Measurements from ENCODE around the gene WDFY2.

- TF ChIP-seq CTCF (IDR thresholded peaks at IDR 0.05) (no peak), POLR2AphosphoS5 (IDR thresholded peaks at IDR 0.05) (no peak)
Observed at GRCh38 chr13:51595416-51595815, 11.2 kb downstream of the WDFY2 start.

Measured in stomach (tissue), 4 donors.